Measurements from ENCODE around the gene PLEKHM3.

PLEKHM3 gene

GRCh38 chr2:207988975-207989374 lies 36.4 kb downstream of the PLEKHM3 start:
- no peak overlapping the region for H3K27ac ChIP-seq (replicated peaks)
- H3K4me3 ChIP-seq (replicated peaks; ENCODE audit: insufficient read depth, low read length): no peak overlapping the region
- no peaks in the 10 kb centered on the region for H3K27me3 ChIP-seq (ENCODE audit: insufficient read depth, poor library complexity, severe bottlenecking)
- no peak for DNase-seq (ENCODE audit: low read depth in 1 of 2, low spot score in 1 of 2)
- no peak for TF ChIP-seq SPI1 (IDR thresholded peaks at IDR 0.05; ENCODE audit: borderline replicate concordance, low read depth)
- TF ChIP-seq GABPA (IDR thresholded peaks at IDR 0.05; ENCODE audit: low read depth): no peak
- TF ChIP-seq REST (IDR thresholded peaks at IDR 0.05; ENCODE audit: insufficient replicate concordance, low read depth): no peak
- no peak for TF ChIP-seq CTCF (IDR thresholded peaks at IDR 0.05; ENCODE audit: insufficient read depth, low read length)
- no peak for TF ChIP-seq POLR2AphosphoS5 (IDR thresholded peaks at IDR 0.05; ENCODE audit: low read depth)

GRCh38 chr2:207987025-207987716 lies 38.2 kb downstream of the PLEKHM3 start:
- no peaks in the 10 kb centered on the region for H3K27me3 ChIP-seq (ENCODE audit: insufficient read depth, poor library complexity, severe bottlenecking)
- DNase-seq (ENCODE audit: low read depth in 1 of 2, low spot score in 1 of 2): no peak
- H3K4me3 ChIP-seq (replicated peaks; ENCODE audit: insufficient read depth, low read length): no peak overlapping the region
- H3K27ac ChIP-seq (replicated peaks): no peak overlapping the region
- TF ChIP-seq GABPA (IDR thresholded peaks at IDR 0.05; ENCODE audit: low read depth) (no peak), CTCF (IDR thresholded peaks at IDR 0.05; ENCODE audit: insufficient read depth, low read length) (no peak), REST (IDR thresholded peaks at IDR 0.05; ENCODE audit: insufficient replicate concordance, low read depth) (no peak), POLR2AphosphoS5 (IDR thresholded peaks at IDR 0.05; ENCODE audit: low read depth) (no peak), SPI1 (IDR thresholded peaks at IDR 0.05; ENCODE audit: borderline replicate concordance, low read depth) (no peak)

GRCh38 chr2:207984765-207985480 lies 40.4 kb downstream of the PLEKHM3 start:
- no peak for DNase-seq (ENCODE audit: low read depth in 1 of 2, low spot score in 1 of 2)
- TF ChIP-seq REST (IDR thresholded peaks at IDR 0.05; ENCODE audit: insufficient replicate concordance, low read depth) (no peak), GABPA (IDR thresholded peaks at IDR 0.05; ENCODE audit: low read depth) (no peak), CTCF (IDR thresholded peaks at IDR 0.05; ENCODE audit: insufficient read depth, low read length) (no peak), SPI1 (IDR thresholded peaks at IDR 0.05; ENCODE audit: borderline replicate concordance, low read depth) (no peak), POLR2AphosphoS5 (IDR thresholded peaks at IDR 0.05; ENCODE audit: low read depth) (no peak)
- Histone ChIP-seq H3K4me3 (replicated peaks; ENCODE audit: insufficient read depth, low read length) (no peak overlapping the region), H3K27ac (replicated peaks) (no peak overlapping the region), H3K27me3 (ENCODE audit: insufficient read depth, poor library complexity, severe bottlenecking) (no peaks in the 10 kb centered on the region)
